HG03442 (cell line): ENCODE results near the gene SSU72.
A peak's percentile ranks its signal among the peaks of the same experiment; 100 is the strongest.
"Not testable (repeated sequence)": the region's sequence is repeated elsewhere in the genome, so short reads cannot be mapped to it uniquely, and the experiment has no call there.

Experiments used
- ATAC-seq: cut with Tn5 transposase; IDR thresholded peaks from one replicate; pipeline ENCODE4 v1.9.1; 2021; ENCODE audit warnings: mild to moderate bottlenecking, moderate library complexity; ENCODE audit not compliant: unreplicated experiment

SSU72 gene

GRCh38 chr1:1509465-1509850 lies 65.2 kb downstream of the SSU72 start:
- not testable (repeated sequence) for ATAC-seq

- ATAC-seq = not testable (repeated sequence)
Measured at GRCh38 chr1:1508775-1509464, 65.7 kb downstream of the SSU72 start.

GRCh38 chr1:1507305-1507704 lies 67.4 kb downstream of the SSU72 start:
- no peak for ATAC-seq

- not testable (repeated sequence) for ATAC-seq
Measured at GRCh38 chr1:1505801-1506200, 68.9 kb downstream of the SSU72 start.

- peak; percentile 46 for ATAC-seq
Measured at GRCh38 chr1:1505366-1505798, 69.3 kb downstream of the SSU72 start.

- ATAC-seq = not testable (repeated sequence)
Measured at GRCh38 chr1:1504777-1505365, 69.8 kb downstream of the SSU72 start.

GRCh38 chr1:1495461-1495975 lies 79.1 kb downstream of the SSU72 start:
- not testable (repeated sequence) for ATAC-seq

- ATAC-seq = not testable (repeated sequence)
Measured at GRCh38 chr1:1494311-1494710, 80.4 kb downstream of the SSU72 start.
